ENCODE measurements around the gene FHOD3.

GRCh38 chr18:36629138-36629530 lies 331.6 kb downstream of the FHOD3 start:
- TF ChIP-seq CTCF (conservative IDR thresholded peaks at IDR 0.05; ENCODE audit: low read depth in 2 of 2) (no peak), POLR2AphosphoS5 (IDR thresholded peaks at IDR 0.05; ENCODE audit: low read depth) (no peak), EZH2 (IDR thresholded peaks at IDR 0.05; ENCODE audit: low read depth, unreplicated experiment) (no peak)
- TF ChIP-seq, protein P1, sequence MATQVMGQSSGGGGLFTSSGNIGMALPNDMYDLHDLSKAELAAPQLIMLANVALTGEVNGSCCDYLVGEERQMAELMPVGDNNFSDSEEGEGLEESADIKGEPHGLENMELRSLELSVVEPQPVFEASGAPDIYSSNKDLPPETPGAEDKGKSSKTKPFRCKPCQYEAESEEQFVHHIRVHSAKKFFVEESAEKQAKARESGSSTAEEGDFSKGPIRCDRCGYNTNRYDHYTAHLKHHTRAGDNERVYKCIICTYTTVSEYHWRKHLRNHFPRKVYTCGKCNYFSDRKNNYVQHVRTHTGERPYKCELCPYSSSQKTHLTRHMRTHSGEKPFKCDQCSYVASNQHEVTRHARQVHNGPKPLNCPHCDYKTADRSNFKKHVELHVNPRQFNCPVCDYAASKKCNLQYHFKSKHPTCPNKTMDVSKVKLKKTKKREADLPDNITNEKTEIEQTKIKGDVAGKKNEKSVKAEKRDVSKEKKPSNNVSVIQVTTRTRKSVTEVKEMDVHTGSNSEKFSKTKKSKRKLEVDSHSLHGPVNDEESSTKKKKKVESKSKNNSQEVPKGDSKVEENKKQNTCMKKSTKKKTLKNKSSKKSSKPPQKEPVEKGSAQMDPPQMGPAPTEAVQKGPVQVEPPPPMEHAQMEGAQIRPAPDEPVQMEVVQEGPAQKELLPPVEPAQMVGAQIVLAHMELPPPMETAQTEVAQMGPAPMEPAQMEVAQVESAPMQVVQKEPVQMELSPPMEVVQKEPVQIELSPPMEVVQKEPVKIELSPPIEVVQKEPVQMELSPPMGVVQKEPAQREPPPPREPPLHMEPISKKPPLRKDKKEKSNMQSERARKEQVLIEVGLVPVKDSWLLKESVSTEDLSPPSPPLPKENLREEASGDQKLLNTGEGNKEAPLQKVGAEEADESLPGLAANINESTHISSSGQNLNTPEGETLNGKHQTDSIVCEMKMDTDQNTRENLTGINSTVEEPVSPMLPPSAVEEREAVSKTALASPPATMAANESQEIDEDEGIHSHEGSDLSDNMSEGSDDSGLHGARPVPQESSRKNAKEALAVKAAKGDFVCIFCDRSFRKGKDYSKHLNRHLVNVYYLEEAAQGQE (IDR thresholded peaks at IDR 0.05; ENCODE audit: unreplicated experiment) = no peak
